LNCAP (cell line): Measurements from ENCODE around the gene FRAS1.

ENCODE experiments used
- CTCF ChIP-seq: fragments of 450-650 bp; IDR thresholded peaks from 2 replicates; pipeline ENCODE4 v1.5.1; 2017; ENCODE audit warnings: mild to moderate bottlenecking

The FRAS1 gene

GRCh38 chr4:78040431-78040830 lies 16.7 kb upstream of the FRAS1 start:
- TF ChIP-seq CTCF: no peak

GRCh38 chr4:78047366-78047765 lies 9.8 kb upstream of the FRAS1 start:
- TF ChIP-seq CTCF: no peak

- TF ChIP-seq CTCF: no peak
These were observed 626 bp upstream of the FRAS1 start for GRCh38 chr4:78056265-78057129.

- no peak for TF ChIP-seq CTCF
These were observed 752 bp downstream of the FRAS1 start for GRCh38 chr4:78057600-78058550.

GRCh38 chr4:78058591-78059523 lies 1.7 kb downstream of the FRAS1 start:
- no peak for TF ChIP-seq CTCF

- peak; percentile 53 for TF ChIP-seq CTCF
These were observed 2.4 kb downstream of the FRAS1 start for GRCh38 chr4:78059524-78059889.

GRCh38 chr4:78059938-78060337 lies 2.8 kb downstream of the FRAS1 start:
- no peak for TF ChIP-seq CTCF
